RWPE2 (cell line): ENCODE results near the gene BCL6.

ENCODE experiments used
- ATAC-seq: fragments of 200-7000 bp; cut with Tn5 transposase; 3 replicates; pipeline ENCODE4 v1.9.1; 2021; ENCODE audit warnings: low read depth
- DNase-seq: peaks from one replicate; pipeline ENCODE4 v3.0.0-alpha.2; 2020; ENCODE audit warnings: low spot score
- H3K27ac ChIP-seq: fragments of 450-650 bp; 2 replicates; pipeline ENCODE4 v1.5.1; 2017; ENCODE audit warnings: mild to moderate bottlenecking; ENCODE audit not compliant: poor library complexity, severe bottlenecking
- H3K27me3 ChIP-seq: fragments of 250-450 bp; sonication (Bioruptor Pico); 2 replicates; pipeline ENCODE4 v1.5.1; 2021; ENCODE audit warnings: mild to moderate bottlenecking, moderate library complexity; ENCODE audit not compliant: insufficient read depth, poor library complexity, severe bottlenecking
- H3K36me3 ChIP-seq: fragments of 250-450 bp; sonication (Bioruptor Pico); 2 replicates; pipeline ENCODE4 v1.5.1; 2020; ENCODE audit warnings: low read depth, mild to moderate bottlenecking, moderate library complexity
- H3K4me1 ChIP-seq: fragments of 250-450 bp; sonication (Bioruptor Pico); 2 replicates; pipeline ENCODE4 v1.5.1; 2021; ENCODE audit warnings: mild to moderate bottlenecking, moderate library complexity; ENCODE audit not compliant: insufficient read depth, poor library complexity, severe bottlenecking
- H3K4me3 ChIP-seq: fragments of 250-450 bp; sonication (Bioruptor Pico); 2 replicates; pipeline ENCODE4 v1.5.1; 2021; ENCODE audit warnings: mild to moderate bottlenecking, moderate library complexity; ENCODE audit not compliant: severe bottlenecking
- H3K9me3 ChIP-seq: fragments of 250-450 bp; sonication (Bioruptor Pico); 2 replicates; pipeline ENCODE4 v1.5.1; 2021; ENCODE audit warnings: mild to moderate bottlenecking, moderate library complexity; ENCODE audit not compliant: severe bottlenecking
- TF ChIP-seq, protein P1 (sequence below): fragments of 450-650 bp; IDR thresholded peaks from one replicate; pipeline ENCODE4 v1.5.1; 2017; ENCODE audit warnings: mild to moderate bottlenecking, moderate library complexity; ENCODE audit not compliant: poor library complexity, severe bottlenecking

Gene BCL6

DNA sequence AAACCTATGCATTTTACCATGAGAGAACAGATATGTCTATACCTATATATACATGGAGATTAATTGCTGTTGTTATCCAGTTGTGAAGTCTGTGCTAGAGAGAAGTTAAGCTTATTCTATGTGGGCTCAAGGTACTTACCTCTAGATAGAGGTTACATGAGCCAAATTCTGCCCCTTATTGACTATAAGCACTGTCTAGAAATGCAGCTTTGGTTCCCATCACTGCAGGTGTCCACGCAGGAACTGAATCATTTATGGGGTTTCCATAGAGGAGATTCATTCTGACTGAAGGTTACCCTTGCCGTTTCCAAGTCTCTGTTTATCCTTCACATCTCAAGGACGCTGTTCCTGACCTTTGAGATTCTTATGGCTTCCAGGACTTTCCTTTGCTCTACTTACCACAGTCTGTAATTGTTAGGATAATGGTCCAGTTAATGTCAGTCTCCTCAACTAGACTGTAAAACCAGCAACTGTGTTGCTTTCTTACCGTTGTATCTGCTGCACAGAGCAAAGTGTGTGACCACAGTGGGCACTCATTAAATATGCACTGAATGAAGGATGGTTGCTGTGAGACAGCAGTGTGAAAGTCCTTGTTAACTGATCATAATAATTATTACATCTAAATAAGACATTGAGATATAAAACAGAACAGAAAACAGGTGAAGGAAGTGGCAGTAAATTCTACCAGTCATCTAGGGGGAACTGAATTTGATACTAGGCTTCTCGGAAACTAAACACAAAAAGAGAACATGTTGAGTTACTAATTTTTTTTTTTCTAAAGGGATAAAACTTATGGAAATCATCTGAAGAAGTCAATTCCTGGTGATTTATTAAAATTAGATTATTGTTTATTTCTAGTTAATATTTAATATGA, 44.0 kb upstream of the BCL6 start:
- Histone ChIP-seq H3K4me3 (no peak overlapping the region), H3K4me1 (no peaks in the 10 kb centered on the region), H3K27me3 (no peaks in the 10 kb centered on the region), H3K9me3 (no peaks in the 10 kb centered on the region), H3K36me3 (no peaks in the 10 kb centered on the region), H3K27ac (no peak overlapping the region)
- ATAC-seq, result no peak
- no peak for DNase-seq
- TF ChIP-seq, protein P1, sequence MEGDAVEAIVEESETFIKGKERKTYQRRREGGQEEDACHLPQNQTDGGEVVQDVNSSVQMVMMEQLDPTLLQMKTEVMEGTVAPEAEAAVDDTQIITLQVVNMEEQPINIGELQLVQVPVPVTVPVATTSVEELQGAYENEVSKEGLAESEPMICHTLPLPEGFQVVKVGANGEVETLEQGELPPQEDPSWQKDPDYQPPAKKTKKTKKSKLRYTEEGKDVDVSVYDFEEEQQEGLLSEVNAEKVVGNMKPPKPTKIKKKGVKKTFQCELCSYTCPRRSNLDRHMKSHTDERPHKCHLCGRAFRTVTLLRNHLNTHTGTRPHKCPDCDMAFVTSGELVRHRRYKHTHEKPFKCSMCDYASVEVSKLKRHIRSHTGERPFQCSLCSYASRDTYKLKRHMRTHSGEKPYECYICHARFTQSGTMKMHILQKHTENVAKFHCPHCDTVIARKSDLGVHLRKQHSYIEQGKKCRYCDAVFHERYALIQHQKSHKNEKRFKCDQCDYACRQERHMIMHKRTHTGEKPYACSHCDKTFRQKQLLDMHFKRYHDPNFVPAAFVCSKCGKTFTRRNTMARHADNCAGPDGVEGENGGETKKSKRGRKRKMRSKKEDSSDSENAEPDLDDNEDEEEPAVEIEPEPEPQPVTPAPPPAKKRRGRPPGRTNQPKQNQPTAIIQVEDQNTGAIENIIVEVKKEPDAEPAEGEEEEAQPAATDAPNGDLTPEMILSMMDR, result no peak

DNA sequence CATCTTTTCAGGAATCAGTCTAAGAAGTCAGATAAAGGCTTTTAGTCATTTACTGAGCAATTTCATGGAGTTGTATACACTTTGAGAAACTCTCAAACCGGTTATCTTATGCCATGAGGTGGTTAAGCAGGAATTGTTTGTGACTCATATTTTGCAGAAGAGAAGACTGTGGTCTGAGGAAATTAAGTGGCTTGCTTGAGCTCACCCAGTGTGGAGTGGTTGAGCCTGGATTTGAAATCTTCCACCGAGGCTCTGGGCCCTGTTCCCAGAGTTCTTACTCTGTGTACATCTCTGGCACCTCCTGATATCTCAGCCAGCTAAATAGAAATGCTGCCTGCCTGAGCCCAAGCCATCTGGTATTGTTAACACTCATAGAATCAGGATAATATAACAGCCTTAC, 37.8 kb upstream of the BCL6 start:
- Histone ChIP-seq H3K9me3 (no peaks in the 10 kb centered on the region), H3K4me1 (no peaks in the 10 kb centered on the region), H3K27ac (no peak overlapping the region), H3K36me3 (no peaks in the 10 kb centered on the region), H3K4me3 (no peak overlapping the region), H3K27me3 (no peaks in the 10 kb centered on the region)
- DNase-seq (no peak), ATAC-seq (peak; percentile 93)
- TF ChIP-seq, protein P1, result no peak

DNA sequence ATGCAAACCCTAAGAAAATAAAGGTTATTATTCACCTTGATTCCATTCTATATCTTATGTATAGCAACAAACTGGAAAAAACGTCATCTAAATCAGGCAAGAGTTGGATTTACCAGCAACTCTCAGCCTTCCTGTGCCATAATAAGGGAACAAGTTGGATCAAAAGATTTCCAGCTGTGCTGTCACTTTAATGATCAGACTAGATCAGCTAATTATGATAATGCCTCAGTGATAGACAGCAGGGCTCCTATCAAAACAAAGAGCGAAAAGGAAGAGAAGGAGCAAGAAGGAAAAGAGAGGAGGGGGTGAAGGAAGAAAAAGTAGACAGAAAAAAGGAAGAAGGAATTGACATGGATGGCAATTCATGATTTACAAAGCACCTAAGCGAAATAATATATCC, 36.7 kb upstream of the BCL6 start:
- peaks cover 7% of the 10 kb centered on the region for H3K4me1 ChIP-seq
- H3K27me3 ChIP-seq, result no peaks in the 10 kb centered on the region
- no peaks in the 10 kb centered on the region for H3K36me3 ChIP-seq
- no peak overlapping the region for H3K4me3 ChIP-seq
- DNase-seq (no peak), ATAC-seq (no peak)
- TF ChIP-seq, protein P1, result no peak
- no peaks in the 10 kb centered on the region for H3K9me3 ChIP-seq
- no peak overlapping the region for H3K27ac ChIP-seq

DNA sequence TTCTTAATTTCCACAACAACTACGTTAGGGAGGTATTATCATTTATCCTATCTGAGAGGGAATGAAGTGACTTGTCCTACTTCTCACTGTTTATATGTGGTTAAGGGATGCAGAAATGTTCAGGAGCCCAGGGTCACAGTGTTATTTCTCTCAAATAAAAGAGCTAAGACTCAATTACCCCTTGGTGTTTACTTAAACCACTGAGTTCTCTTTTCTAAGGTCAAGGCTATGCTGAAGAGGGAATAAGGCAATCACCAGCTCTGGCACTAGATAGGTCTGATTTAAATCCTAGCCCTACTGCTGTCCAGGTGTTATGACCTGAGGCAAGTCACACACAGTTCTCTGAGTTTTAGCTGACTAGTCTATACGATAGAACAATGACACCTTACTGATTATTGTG, 35.7 kb upstream of the BCL6 start:
- DNase-seq, result no peak
- no peak overlapping the region for H3K27ac ChIP-seq
- H3K4me1 ChIP-seq, result peaks cover 8% of the 10 kb centered on the region
- H3K4me3 ChIP-seq, result no peak overlapping the region
- no peaks in the 10 kb centered on the region for H3K27me3 ChIP-seq
- TF ChIP-seq, protein P1, result no peak
- no peaks in the 10 kb centered on the region for H3K9me3 ChIP-seq
- H3K36me3 ChIP-seq, result no peaks in the 10 kb centered on the region
- ATAC-seq, result no peak

DNA sequence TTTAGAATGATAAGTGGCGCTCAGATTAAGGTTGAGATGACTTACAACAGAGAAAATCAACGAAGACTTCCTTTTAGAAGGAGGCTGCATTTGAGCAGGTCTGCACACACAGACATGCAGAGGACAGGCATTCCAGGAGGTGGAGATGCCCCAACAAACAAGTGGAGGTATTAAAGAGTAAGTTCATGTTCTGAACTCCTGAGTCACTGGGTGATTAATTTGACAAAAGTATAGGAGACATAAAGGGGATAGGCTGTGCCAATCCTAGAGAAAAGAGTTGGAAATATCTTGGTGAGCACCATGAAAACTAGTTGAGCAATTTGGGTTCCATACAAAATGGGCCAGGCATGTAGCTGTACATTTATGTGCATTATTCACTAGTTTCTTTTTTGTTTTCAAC, 33.5 kb upstream of the BCL6 start:
- H3K27ac ChIP-seq, result no peak overlapping the region
- no peak for DNase-seq
- TF ChIP-seq, protein P1, result no peak

More for the DNA sequence above, 33.5 kb upstream of the BCL6 start:
- Histone ChIP-seq H3K9me3 (no peaks in the 10 kb centered on the region), H3K4me3 (no peak overlapping the region), H3K36me3 (no peaks in the 10 kb centered on the region), H3K27me3 (no peaks in the 10 kb centered on the region), H3K4me1 (peaks cover 8% of the 10 kb centered on the region)
- ATAC-seq, result no peak
